HG03025 (cell line): ENCODE measurements around the gene VPS18.

Source experiments
- ATAC-seq: cut with Tn5 transposase; IDR thresholded peaks from one replicate; pipeline ENCODE4 v1.9.1; 2021; ENCODE audit warnings: mild to moderate bottlenecking, moderate library complexity; ENCODE audit not compliant: unreplicated experiment, low FRiP score

VPS18 gene

GRCh38 chr15:40869686-40870085 is 24.6 kb upstream of the VPS18 start:
- no peak for ATAC-seq

GRCh38 chr15:40870716-40871115 is 23.5 kb upstream of the VPS18 start:
- no peak for ATAC-seq

- ATAC-seq = no peak
Measured at GRCh38 chr15:40871749-40872617, 22.3 kb upstream of the VPS18 start.

GRCh38 chr15:40872791-40873693 is 21.2 kb upstream of the VPS18 start:
- ATAC-seq = no peak

- ATAC-seq = peak; percentile 54
Measured at GRCh38 chr15:40873694-40874561, 20.3 kb upstream of the VPS18 start, which contains the start of gene RHOV. Gene RHOV (minus strand): TSS chr15:40874234. CDS start chr15:40874139, 95 bp downstream.

- ATAC-seq = no peak
Measured at GRCh38 chr15:40875991-40876730, 18.1 kb upstream of the VPS18 start.

- ATAC-seq = no peak
Measured at GRCh38 chr15:40877694-40878093, 16.6 kb upstream of the VPS18 start.

GRCh38 chr15:40878785-40879184 is 15.5 kb upstream of the VPS18 start:
- no peak for ATAC-seq

GRCh38 chr15:40879609-40880008 is 14.6 kb upstream of the VPS18 start:
- no peak for ATAC-seq

GRCh38 chr15:40881351-40881750 is 12.9 kb upstream of the VPS18 start:
- ATAC-seq = no peak

- ATAC-seq = no peak
Measured at GRCh38 chr15:40886586-40886985, 7.7 kb upstream of the VPS18 start.

- no peak for ATAC-seq
Measured at GRCh38 chr15:40889112-40889511, 5.1 kb upstream of the VPS18 start.

- no peak for ATAC-seq
Measured at GRCh38 chr15:40891138-40891537, 3.1 kb upstream of the VPS18 start.

GRCh38 chr15:40891810-40892446 is 2.3 kb upstream of the VPS18 start:
- no peak for ATAC-seq

- no peak for ATAC-seq
Measured at GRCh38 chr15:40892447-40893012, 1.7 kb upstream of the VPS18 start.

GRCh38 chr15:40893019-40893670 is 1.1 kb upstream of the VPS18 start:
- ATAC-seq = no peak

GRCh38 chr15:40894681-40895448 is 615 bp downstream of the VPS18 start:
- ATAC-seq = peak; percentile 27
